GM21390 (cell line): ENCODE measurements around the gene TCF3.

ENCODE experiments used
- ATAC-seq: cut with Tn5 transposase; IDR thresholded peaks from one replicate; pipeline ENCODE4 v1.9.1; 2021; ENCODE audit not compliant: unreplicated experiment

The TCF3 gene

GRCh38 chr19:1631557-1632100 is 20.8 kb downstream of the TCF3 start:
- no peak for ATAC-seq

- ATAC-seq, result no peak
Observed at GRCh38 chr19:1630811-1631210, 21.6 kb downstream of the TCF3 start.

GRCh38 chr19:1630012-1630411 is 22.4 kb downstream of the TCF3 start:
- no peak for ATAC-seq

GRCh38 chr19:1629256-1629808 is 23.1 kb downstream of the TCF3 start:
- no peak for ATAC-seq

- ATAC-seq, result no peak
Observed at GRCh38 chr19:1627194-1627593, 25.2 kb downstream of the TCF3 start.

GRCh38 chr19:1626417-1627010 is 25.9 kb downstream of the TCF3 start:
- no peak for ATAC-seq

- no peak for ATAC-seq
Observed at GRCh38 chr19:1624458-1624857, 28.0 kb downstream of the TCF3 start.

- no peak for ATAC-seq
Observed at GRCh38 chr19:1622541-1622940, 29.9 kb downstream of the TCF3 start.

GRCh38 chr19:1622007-1622406 is 30.4 kb downstream of the TCF3 start:
- no peak for ATAC-seq

GRCh38 chr19:1621574-1621973 is 30.8 kb downstream of the TCF3 start:
- ATAC-seq, result no peak

- ATAC-seq, result no peak
Observed at GRCh38 chr19:1621021-1621420, 31.4 kb downstream of the TCF3 start.

GRCh38 chr19:1620502-1620901 is 31.9 kb downstream of the TCF3 start:
- no peak for ATAC-seq

- ATAC-seq, result no peak
Observed at GRCh38 chr19:1619703-1620102, 32.7 kb downstream of the TCF3 start.

- ATAC-seq, result no peak
Observed at GRCh38 chr19:1619094-1619439, 33.3 kb downstream of the TCF3 start.

- ATAC-seq, result no peak
Observed at GRCh38 chr19:1618157-1619093, 34.0 kb downstream of the TCF3 start.

GRCh38 chr19:1616875-1617274 is 35.5 kb downstream of the TCF3 start:
- no peak for ATAC-seq

- ATAC-seq, result no peak
Observed at GRCh38 chr19:1616396-1616795, 36.0 kb downstream of the TCF3 start.

- no peak for ATAC-seq
Observed at GRCh38 chr19:1615156-1615765, 37.2 kb downstream of the TCF3 start.

GRCh38 chr19:1613808-1614570 is 38.4 kb downstream of the TCF3 start:
- no peak for ATAC-seq

- ATAC-seq, result no peak
Observed at GRCh38 chr19:1613146-1613545, 39.3 kb downstream of the TCF3 start.
